ENCODE data around the gene SLX9. TPM values are rescaled to one million over a fixed set of nuclear protein-coding genes. Genes with fewer than 3 reads are reported as not detected.

SLX9 gene
- total and polyA plus RNA-seq, 2 experiments from 2014 or later = 25.6 to 35.8 TPM

- TF ChIP-seq EZH2phosphoT487 (IDR thresholded peaks at IDR 0.05; ENCODE audit: insufficient read depth, low read depth) (no peak), EZH2 (IDR thresholded peaks at IDR 0.05; ENCODE audit: insufficient read depth, poor library complexity, severe bottlenecking) (no peak)
- H3K4me1 ChIP-seq (ENCODE audit: insufficient read depth) = peaks cover 19% of the 10 kb centered on the region
- H3K9me2 ChIP-seq (ENCODE audit: insufficient read depth) = no peaks in the 10 kb centered on the region
- peaks cover under 1% of the 10 kb centered on the region; the same call in 1 of the 2 replicates for H3F3A ChIP-seq (ENCODE audit: insufficient read depth)
- DNase-seq = no peak
- no peak overlapping the region for H3K4me3 ChIP-seq
- no peaks in the 10 kb centered on the region for H3K79me2 ChIP-seq (ENCODE audit: insufficient read depth)
- no peaks in the 10 kb centered on the region for H3K36me3 ChIP-seq (ENCODE audit: low read depth)
- no peaks in the 10 kb centered on the region for H4K20me1 ChIP-seq (ENCODE audit: insufficient read depth)
- no peak overlapping the region for H3K27ac ChIP-seq
- WGBS, 2 experiments (ENCODE audit: low coverage in 1 of 2, low lambda C conversion rate in 2 of 2, missing lambda C conversion rate in 2 of 2) = 73% methylated on average over 10 to 11 of the region's 11 CpGs
- H3K27me3 ChIP-seq (replicated peaks; ENCODE audit: insufficient read depth) = no peaks in the 10 kb centered on the region
- no peak overlapping the region for H2AFZ ChIP-seq
- in situ Hi-C loops (cut with MboI) = no loop called here
- H3K4me2 ChIP-seq (ENCODE audit: unreplicated experiment) = no peak overlapping the region
- no peak overlapping the region for H3K9ac ChIP-seq
- H3K9me3 ChIP-seq (ENCODE audit: low read depth) = no peaks in the 10 kb centered on the region
Measured at GRCh38 chr21:45015469-45015860, 75.6 kb downstream of the SLX9 start.

- TF ChIP-seq EZH2 (IDR thresholded peaks at IDR 0.05; ENCODE audit: insufficient read depth, poor library complexity, severe bottlenecking) (no peak), EZH2phosphoT487 (IDR thresholded peaks at IDR 0.05; ENCODE audit: insufficient read depth, low read depth) (no peak)
- H3K36me3 ChIP-seq (ENCODE audit: low read depth) = no peaks in the 10 kb centered on the region
- no peaks in the 10 kb centered on the region for H3K9me3 ChIP-seq (ENCODE audit: low read depth)
- H3K4me1 ChIP-seq (ENCODE audit: insufficient read depth) = peaks cover 18% of the 10 kb centered on the region
- no peaks in the 10 kb centered on the region for H3K79me2 ChIP-seq (ENCODE audit: insufficient read depth)
- no peak for DNase-seq
- 61 to 69% methylated on average over 7 of the region's 7 CpGs for WGBS, 2 experiments (ENCODE audit: low coverage in 1 of 2, low lambda C conversion rate in 2 of 2, missing lambda C conversion rate in 2 of 2)
- H3K4me2 ChIP-seq (ENCODE audit: unreplicated experiment) = no peak overlapping the region
- no peaks in the 10 kb centered on the region for H3F3A ChIP-seq (ENCODE audit: insufficient read depth)
- H3K4me3 ChIP-seq = no peak overlapping the region
- in situ Hi-C loops (cut with MboI) = no loop called here
- H3K9ac ChIP-seq = no peak overlapping the region
- no peaks in the 10 kb centered on the region for H4K20me1 ChIP-seq (ENCODE audit: insufficient read depth)
- H3K9me2 ChIP-seq (ENCODE audit: insufficient read depth) = no peaks in the 10 kb centered on the region
- no peaks in the 10 kb centered on the region for H3K27me3 ChIP-seq (replicated peaks; ENCODE audit: insufficient read depth)
- H2AFZ ChIP-seq = no peak overlapping the region
- H3K27ac ChIP-seq = no peak overlapping the region
Measured at GRCh38 chr21:45016031-45016405, 76.2 kb downstream of the SLX9 start.

GRCh38 chr21:45016406-45017038 is 76.7 kb downstream of the SLX9 start:
- no peak overlapping the region for H2AFZ ChIP-seq
- no peaks in the 10 kb centered on the region for H3K9me3 ChIP-seq (ENCODE audit: low read depth)
- no peak overlapping the region for H3K4me3 ChIP-seq
- H3K36me3 ChIP-seq (ENCODE audit: low read depth) = no peaks in the 10 kb centered on the region
- no peak overlapping the region for H3K9ac ChIP-seq
- no peak overlapping the region for H3K4me2 ChIP-seq (ENCODE audit: unreplicated experiment)
- H3K27me3 ChIP-seq (replicated peaks; ENCODE audit: insufficient read depth) = no peaks in the 10 kb centered on the region
- H3K9me2 ChIP-seq (ENCODE audit: insufficient read depth) = no peaks in the 10 kb centered on the region
- H3K79me2 ChIP-seq (ENCODE audit: insufficient read depth) = no peaks in the 10 kb centered on the region
- H3K4me1 ChIP-seq (ENCODE audit: insufficient read depth) = peaks cover 18% of the 10 kb centered on the region
- in situ Hi-C loops (cut with MboI) = no loop called here
- no peak for DNase-seq
- H4K20me1 ChIP-seq (ENCODE audit: insufficient read depth) = no peaks in the 10 kb centered on the region
- no peak overlapping the region for H3K27ac ChIP-seq
- no peaks in the 10 kb centered on the region for H3F3A ChIP-seq (ENCODE audit: insufficient read depth)
- TF ChIP-seq EZH2 (IDR thresholded peaks at IDR 0.05; ENCODE audit: insufficient read depth, poor library complexity, severe bottlenecking) = no peak
- no peak for TF ChIP-seq EZH2phosphoT487 (IDR thresholded peaks at IDR 0.05; ENCODE audit: insufficient read depth, low read depth)
- 51 to 54% methylated on average over 15 of the region's 15 CpGs for WGBS, 2 experiments (ENCODE audit: low coverage in 1 of 2, low lambda C conversion rate in 2 of 2, missing lambda C conversion rate in 2 of 2)

- Histone ChIP-seq H3K4me1 (ENCODE audit: insufficient read depth) (peaks cover 12% of the 10 kb centered on the region), H3K9ac (no peak overlapping the region), H3K27me3 (replicated peaks; ENCODE audit: insufficient read depth) (no peaks in the 10 kb centered on the region), H3K9me2 (ENCODE audit: insufficient read depth) (no peaks in the 10 kb centered on the region), H4K20me1 (ENCODE audit: insufficient read depth) (no peaks in the 10 kb centered on the region), H2AFZ (no peak overlapping the region), H3K27ac (no peak overlapping the region), H3K79me2 (ENCODE audit: insufficient read depth) (no peaks in the 10 kb centered on the region), H3K4me2 (ENCODE audit: unreplicated experiment) (no peak overlapping the region), H3K36me3 (ENCODE audit: low read depth) (no peaks in the 10 kb centered on the region), H3K4me3 (no peak overlapping the region), H3F3A (ENCODE audit: insufficient read depth) (no peaks in the 10 kb centered on the region), H3K9me3 (ENCODE audit: low read depth) (no peaks in the 10 kb centered on the region)
- TF ChIP-seq EZH2 (IDR thresholded peaks at IDR 0.05; ENCODE audit: insufficient read depth, poor library complexity, severe bottlenecking) (no peak), EZH2phosphoT487 (IDR thresholded peaks at IDR 0.05; ENCODE audit: insufficient read depth, low read depth) (no peak)
- in situ Hi-C loops (cut with MboI) = no loop called here
- DNase-seq = no peak
- WGBS, 2 experiments (ENCODE audit: low coverage in 1 of 2, low lambda C conversion rate in 2 of 2, missing lambda C conversion rate in 2 of 2) = 91 to 95% methylated on average over 14 to 15 of the region's 15 CpGs
Measured at GRCh38 chr21:45017039-45017960, 77.5 kb downstream of the SLX9 start.

Measured in GM23248 (cell line).